Left lobe of liver (tissue), 2 donors: ENCODE data around the gene IRF2BP2. TPM values are rescaled to one million over a fixed set of nuclear protein-coding genes. Genes with fewer than 3 reads are reported as not detected.
"Not testable (repeated sequence)": the region's sequence is repeated elsewhere in the genome, so short reads cannot be mapped to it uniquely, and the experiment has no call there.

Source experiments
- ATAC-seq: fragments of 200-7000 bp; cut with Tn5 transposase; one replicate; pipeline ENCODE4 v1.9.1; 2020; ENCODE audit warnings: mild to moderate bottlenecking, moderate library complexity
- DNase-seq: peaks from one replicate; pipeline ENCODE4 v3.0.0-alpha.2; 2020; ENCODE audit warnings: low spot score
- total RNA-seq: library from RNA; stranded (reverse); gene quantifications from one replicate; pipeline ENCODE4 v1.2.1, GENCODE V29; 2021
- donor health status: DM: no; HTN: no; CAD: no; lungs with moderate emphysema.
- donor health status: DM: no; HTN: yes; CAD: no.

The IRF2BP2 gene
- total RNA-seq, 1 donor from 2014 or later: 48.7 TPM

DNA sequence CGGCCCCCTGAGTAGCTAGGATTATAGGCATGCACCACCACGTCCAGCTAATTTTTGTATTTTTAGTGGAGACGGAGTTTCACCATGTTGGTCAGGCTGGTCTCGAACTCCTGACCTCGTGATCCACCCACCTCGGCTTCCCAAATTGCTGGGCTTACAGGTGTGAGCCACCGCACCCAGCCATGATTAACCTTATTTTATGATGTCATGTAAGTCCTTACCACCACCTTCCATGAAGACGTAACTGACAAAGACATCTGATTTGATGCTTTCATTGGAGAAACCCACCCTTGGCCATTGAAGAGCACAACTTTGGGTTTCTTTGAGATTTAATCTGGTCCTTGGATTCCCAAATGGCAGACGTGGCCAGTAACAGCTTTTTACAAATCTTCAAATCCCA, 24.9 kb upstream of the IRF2BP2 start:
- ATAC-seq, DNase-seq: not testable (repeated sequence)

DNA sequence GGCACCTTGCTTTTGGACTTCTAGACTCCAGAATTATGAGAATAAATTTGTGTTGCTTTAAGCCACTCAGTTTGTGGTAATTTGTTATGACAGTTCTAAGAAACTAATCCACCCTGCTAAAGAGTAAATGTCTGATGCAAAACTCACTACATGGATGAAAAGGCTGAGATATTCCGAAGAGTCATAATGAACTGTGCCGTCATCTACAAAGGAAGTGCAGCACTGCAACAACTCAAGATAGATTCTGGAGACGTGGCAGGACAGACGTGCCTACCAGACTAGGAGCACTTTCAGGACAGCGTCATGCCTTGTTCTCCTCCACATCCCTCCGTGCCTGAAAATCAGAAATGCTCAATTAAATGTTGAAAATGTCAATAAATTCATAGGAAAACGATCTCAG, 24.4 kb upstream of the IRF2BP2 start:
- DNase-seq (no peak), ATAC-seq (no peak)

DNA sequence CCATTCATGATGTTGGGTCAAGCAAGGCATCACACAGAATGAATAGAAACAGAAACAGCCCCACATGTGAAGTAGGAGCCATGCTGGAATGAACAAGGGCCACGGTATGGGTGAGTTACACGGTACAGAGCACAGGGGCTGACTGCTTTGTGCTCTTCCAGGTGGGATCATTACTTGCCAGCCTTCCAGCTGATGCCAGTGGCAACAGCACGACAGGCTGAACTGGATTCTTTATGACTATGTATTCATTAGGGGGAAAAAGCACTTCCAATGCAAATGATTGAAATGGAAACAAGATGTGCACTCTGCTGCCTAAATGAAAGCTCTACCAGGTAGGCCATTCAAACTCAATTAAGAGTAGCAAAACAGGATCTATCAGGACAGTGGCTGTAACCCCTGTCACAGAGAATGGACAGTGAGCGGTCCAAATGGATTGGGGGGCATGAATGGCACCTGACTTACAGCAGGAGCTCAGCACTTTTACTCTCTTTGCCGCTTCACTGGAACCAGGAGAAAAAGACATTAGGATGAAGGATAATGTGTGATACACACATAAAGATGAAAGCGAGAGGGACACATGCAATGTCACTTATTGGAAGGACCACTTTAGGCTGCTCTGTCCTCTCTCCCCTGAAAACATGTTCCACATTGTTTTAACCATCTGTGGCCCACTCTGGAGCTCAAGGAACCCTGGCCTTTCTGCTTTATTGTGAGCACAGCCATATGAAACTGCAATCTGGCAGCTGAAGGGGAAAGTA, 23.4 kb upstream of the IRF2BP2 start:
- DNase-seq: no peak
- ATAC-seq: no peak

GRCh38 chr1:234632225-234632624, 22.2 kb upstream of the IRF2BP2 start:
- no peak for DNase-seq
- ATAC-seq: no peak

- no peak for DNase-seq
Measured at GRCh38 chr1:234631721-234632125, 21.7 kb upstream of the IRF2BP2 start.

DNA sequence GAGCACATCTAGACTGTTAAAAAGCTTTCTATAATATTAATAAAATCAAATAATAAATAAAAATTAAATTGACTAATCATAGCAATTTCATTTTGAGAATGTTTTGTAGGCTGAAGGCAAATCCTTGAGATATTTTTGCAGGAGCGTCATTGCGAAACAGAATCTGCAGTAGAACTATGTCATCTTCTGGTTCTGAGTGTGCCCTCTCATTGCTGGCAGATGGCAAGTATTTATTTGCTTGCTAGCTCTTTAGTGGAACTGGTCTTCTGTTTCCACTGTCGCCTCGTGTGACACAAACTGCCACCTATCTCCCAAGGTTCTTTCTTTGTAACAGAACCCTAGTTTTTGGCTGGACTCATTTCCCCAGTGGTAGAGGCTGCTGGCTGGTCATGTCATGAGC, 19.0 kb upstream of the IRF2BP2 start:
- ATAC-seq (no peak), DNase-seq (no peak)

More at GRCh38 chr1:234631721-234632125, 21.7 kb upstream of the IRF2BP2 start:
- no peak for ATAC-seq

DNA sequence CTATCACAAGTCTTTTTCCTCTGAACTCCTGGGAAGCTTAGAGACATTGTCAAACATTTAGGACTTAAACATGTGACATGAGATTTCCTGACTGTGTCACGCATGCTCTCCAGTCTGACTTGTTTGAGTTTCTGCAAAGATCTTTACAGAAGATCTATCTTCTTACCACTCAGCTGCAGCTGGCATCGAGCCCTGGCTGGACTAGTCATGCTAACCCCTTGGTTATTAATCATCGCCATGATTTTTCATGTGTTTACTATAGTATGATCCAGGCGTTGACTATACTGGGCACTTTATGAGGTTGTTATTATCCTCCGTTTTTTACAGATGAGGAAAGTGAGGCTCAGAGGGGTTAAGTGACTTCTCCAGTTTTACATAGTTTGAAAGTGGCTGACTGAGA, 18.1 kb upstream of the IRF2BP2 start:
- ATAC-seq: no peak

GRCh38 chr1:234627009-234627950, 17.3 kb upstream of the IRF2BP2 start:
- ATAC-seq (no peak), DNase-seq (no peak)

More for the DNA sequence above, 18.1 kb upstream of the IRF2BP2 start:
- no peak for DNase-seq

- ATAC-seq: no peak
- DNase-seq: no peak
Measured at GRCh38 chr1:234626391-234626790, 16.4 kb upstream of the IRF2BP2 start.

DNA sequence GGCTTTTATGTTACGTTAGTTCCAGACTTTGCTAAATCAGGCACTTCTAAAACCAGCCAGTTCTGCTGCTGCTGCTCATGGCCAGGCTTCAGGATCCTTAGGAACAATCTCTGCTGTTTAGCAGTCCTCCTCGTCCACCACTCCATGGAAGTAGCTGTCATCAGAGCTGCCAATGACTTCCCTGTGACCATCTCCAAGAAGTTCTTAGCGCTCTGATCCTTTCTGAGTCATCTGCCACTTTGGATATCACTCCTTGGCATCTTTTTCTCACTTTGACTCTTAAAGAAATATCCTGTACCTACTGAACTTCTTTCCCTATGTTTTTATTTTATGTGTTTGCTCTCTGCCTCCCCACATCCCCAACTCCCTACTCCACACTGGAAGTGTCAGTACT, 14.7 kb upstream of the IRF2BP2 start:
- no peak for ATAC-seq
- DNase-seq: no peak

GRCh38 chr1:234621657-234622335, 11.8 kb upstream of the IRF2BP2 start:
- DNase-seq (no peak), ATAC-seq (no peak)

- ATAC-seq (no peak), DNase-seq (no peak)
Measured at GRCh38 chr1:234621127-234621468, 11.1 kb upstream of the IRF2BP2 start.

GRCh38 chr1:234620272-234621126, 10.5 kb upstream of the IRF2BP2 start:
- no peak for DNase-seq

GRCh38 chr1:234619794-234620247, 9.8 kb upstream of the IRF2BP2 start:
- ATAC-seq: peak; percentile 67
- DNase-seq: no peak

More at GRCh38 chr1:234620272-234621126, 10.5 kb upstream of the IRF2BP2 start:
- peak; percentile 32 for ATAC-seq

- no peak for DNase-seq
- peak; percentile 5 for ATAC-seq
Measured at GRCh38 chr1:234619071-234619480, 9.1 kb upstream of the IRF2BP2 start.

- peak; percentile 14 for ATAC-seq
- no peak for DNase-seq
Measured at GRCh38 chr1:234618737-234619049, 8.7 kb upstream of the IRF2BP2 start.

- peak; percentile 21 for ATAC-seq
Measured at GRCh38 chr1:234617986-234618736, 8.2 kb upstream of the IRF2BP2 start.

GRCh38 chr1:234617131-234617985, 7.4 kb upstream of the IRF2BP2 start:
- DNase-seq (peak; percentile 65), ATAC-seq (peak; percentile 15)

More at GRCh38 chr1:234617986-234618736, 8.2 kb upstream of the IRF2BP2 start:
- no peak for DNase-seq

- ATAC-seq (peak; percentile 3), DNase-seq (no peak)
Measured at GRCh38 chr1:234616644-234617043, 6.7 kb upstream of the IRF2BP2 start.
